ENCODE measurements around the gene USH2A.

- TF ChIP-seq, protein P1, sequence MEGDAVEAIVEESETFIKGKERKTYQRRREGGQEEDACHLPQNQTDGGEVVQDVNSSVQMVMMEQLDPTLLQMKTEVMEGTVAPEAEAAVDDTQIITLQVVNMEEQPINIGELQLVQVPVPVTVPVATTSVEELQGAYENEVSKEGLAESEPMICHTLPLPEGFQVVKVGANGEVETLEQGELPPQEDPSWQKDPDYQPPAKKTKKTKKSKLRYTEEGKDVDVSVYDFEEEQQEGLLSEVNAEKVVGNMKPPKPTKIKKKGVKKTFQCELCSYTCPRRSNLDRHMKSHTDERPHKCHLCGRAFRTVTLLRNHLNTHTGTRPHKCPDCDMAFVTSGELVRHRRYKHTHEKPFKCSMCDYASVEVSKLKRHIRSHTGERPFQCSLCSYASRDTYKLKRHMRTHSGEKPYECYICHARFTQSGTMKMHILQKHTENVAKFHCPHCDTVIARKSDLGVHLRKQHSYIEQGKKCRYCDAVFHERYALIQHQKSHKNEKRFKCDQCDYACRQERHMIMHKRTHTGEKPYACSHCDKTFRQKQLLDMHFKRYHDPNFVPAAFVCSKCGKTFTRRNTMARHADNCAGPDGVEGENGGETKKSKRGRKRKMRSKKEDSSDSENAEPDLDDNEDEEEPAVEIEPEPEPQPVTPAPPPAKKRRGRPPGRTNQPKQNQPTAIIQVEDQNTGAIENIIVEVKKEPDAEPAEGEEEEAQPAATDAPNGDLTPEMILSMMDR (IDR thresholded peaks at IDR 0.05; ENCODE audit: insufficient read depth, low read length, poor library complexity, severe bottlenecking), result no peak
- TF ChIP-seq EZH2phosphoT487 (conservative IDR thresholded peaks at IDR 0.05; ENCODE audit: low read length), result no peak
Measured at GRCh38 chr1:216175714-216176113, 247.5 kb downstream of the USH2A start.

Data from SU-DHL-6 (cell line).